Hepatocyte (in vitro differentiated cells): Measurements from ENCODE around the gene PRDM16. TPM values are rescaled to one million over a fixed set of nuclear protein-coding genes. Genes with fewer than 3 reads are reported as not detected.

Source experiments
- DNase-seq: peaks from one replicate; pipeline ENCODE4 v3.0.0-alpha.2; 2016; ENCODE audit warnings: low spot score
- H2AFZ ChIP-seq: fragments of 200-600 bp; sonication (generic); 2 replicates; pipeline ENCODE4 v1.6.0; 2016; ENCODE audit warnings: antibody characterized with exemption, mild to moderate bottlenecking
- H3K27ac ChIP-seq: fragments of 200-600 bp; sonication (generic); 2 replicates; pipeline ENCODE4 v1.5.1; 2016; ENCODE audit warnings: mild to moderate bottlenecking
- H3K27me3 ChIP-seq: fragments of 200-600 bp; sonication (generic); 2 replicates; pipeline ENCODE4 v1.6.1; 2016
- H3K36me3 ChIP-seq: fragments of 200-600 bp; sonication (generic); replicated peaks from 2 replicates; pipeline ENCODE4 v1.5.1; 2016; ENCODE audit warnings: low read depth; ENCODE audit not compliant: insufficient read depth
- H3K4me1 ChIP-seq: fragments of 200-600 bp; sonication (generic); 2 replicates; pipeline ENCODE4 v1.5.1; 2016; ENCODE audit warnings: mild to moderate bottlenecking, moderate library complexity; ENCODE audit not compliant: insufficient read depth
- H3K4me2 ChIP-seq: fragments of 200-600 bp; sonication (generic); 2 replicates; pipeline ENCODE4 v1.6.0; 2016
- H3K4me3 ChIP-seq: fragments of 200-600 bp; sonication (generic); 2 replicates; pipeline ENCODE4 v1.5.1; 2016; ENCODE audit warnings: mild to moderate bottlenecking
- H3K79me2 ChIP-seq: fragments of 200-600 bp; sonication (generic); 2 replicates; pipeline ENCODE4 v1.6.0; 2017; ENCODE audit warnings: mild to moderate bottlenecking
- H3K9me2 ChIP-seq: fragments of 200-600 bp; sonication (generic); replicated peaks from 2 replicates; pipeline ENCODE4 v1.6.0; 2017; ENCODE audit warnings: mild to moderate bottlenecking; ENCODE audit not compliant: insufficient read depth
- H3K9me3 ChIP-seq: fragments of 200-600 bp; sonication (generic); 2 replicates; pipeline ENCODE4 v1.5.1; 2016; ENCODE audit warnings: low read depth, mild to moderate bottlenecking
- H4K20me1 ChIP-seq: fragments of 200-600 bp; sonication (generic); 2 replicates; pipeline ENCODE4 v1.6.0; 2016; ENCODE audit warnings: mild to moderate bottlenecking; ENCODE audit not compliant: insufficient read depth, poor library complexity, severe bottlenecking
- EZH2 ChIP-seq: fragments of 200-600 bp; sonication (generic); IDR thresholded peaks from 2 replicates; pipeline ENCODE4 v1.6.1; 2016; ENCODE audit warnings: antibody characterized with exemption, mild to moderate bottlenecking, borderline replicate concordance
- EZH2phosphoT487 ChIP-seq: fragments of 200-600 bp; sonication (generic); IDR thresholded peaks from one replicate; pipeline ENCODE4 v1.6.1; 2018; ENCODE audit warnings: antibody characterized with exemption, mild to moderate bottlenecking, low read depth, moderate library complexity; ENCODE audit not compliant: unreplicated experiment, severe bottlenecking
- WGBS: methylation state at CpG from one replicate; pipeline ENCODE4 v1.1.6; 2016; ENCODE audit warnings: low lambda C conversion rate; ENCODE audit errors: missing lambda C conversion rate; 5-methylcytosine and 5-hydroxymethylcytosine counted together
- polyA plus RNA-seq: library from polyadenylated mRNA; unstranded; fragments of >200 nt; fragmentation: Nextera tagmentation; extraction: Ambion mirVana; gene quantifications from 2 replicates; pipeline ENCODE4 v1.2.1, GENCODE V29; 2016
- total RNA-seq: library from RNA; depleted of rRNA; stranded (reverse); fragments of >200 nt; gene quantifications from 2 replicates; pipeline ENCODE4 v1.2.3, GENCODE V29; 2014
- TF ChIP-seq, protein P1 (sequence below): fragments of 200-600 bp; sonication (generic); IDR thresholded peaks from 2 replicates; pipeline ENCODE4 v1.5.1; 2016; ENCODE audit warnings: antibody characterized with exemption, mild to moderate bottlenecking; ENCODE audit not compliant: poor library complexity

Gene PRDM16
- total and polyA plus RNA-seq, 2 experiments from 2014 or later: 8.1 to 9.9 TPM

DNA sequence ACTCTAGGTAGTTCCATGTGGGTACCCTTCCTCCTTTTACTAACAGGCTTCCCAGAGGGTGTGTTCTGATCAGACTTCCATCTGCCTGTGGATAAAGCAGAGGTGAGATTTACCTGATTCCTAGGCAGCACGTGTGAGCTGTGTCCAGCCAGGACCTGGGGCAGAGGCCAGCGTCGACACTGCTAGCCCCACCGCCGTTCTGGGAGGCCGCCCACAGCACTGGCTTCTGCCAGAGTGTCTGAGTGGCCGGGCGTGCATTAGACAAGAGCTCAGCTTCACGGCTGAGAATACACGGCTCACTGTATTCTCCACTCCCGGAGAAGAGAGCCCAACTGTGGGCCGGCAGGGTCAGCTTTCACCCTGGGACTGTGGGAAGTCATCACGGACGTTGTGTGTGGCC, 82.5 kb downstream of the PRDM16 start:
- Histone ChIP-seq H3K4me3 (no peak overlapping the region), H3K27me3 (no peaks in the 10 kb centered on the region), H3K9me2 (no peaks in the 10 kb centered on the region), H3K4me2 (no peak overlapping the region), H4K20me1 (no peaks in the 10 kb centered on the region), H3K79me2 (no peaks in the 10 kb centered on the region), H3K36me3 (no peaks in the 10 kb centered on the region), H2AFZ (no peak overlapping the region), H3K4me1 (no peaks in the 10 kb centered on the region), H3K27ac (no peak overlapping the region), H3K9me3 (no peaks in the 10 kb centered on the region)
- no peak for DNase-seq
- TF ChIP-seq, protein P1, sequence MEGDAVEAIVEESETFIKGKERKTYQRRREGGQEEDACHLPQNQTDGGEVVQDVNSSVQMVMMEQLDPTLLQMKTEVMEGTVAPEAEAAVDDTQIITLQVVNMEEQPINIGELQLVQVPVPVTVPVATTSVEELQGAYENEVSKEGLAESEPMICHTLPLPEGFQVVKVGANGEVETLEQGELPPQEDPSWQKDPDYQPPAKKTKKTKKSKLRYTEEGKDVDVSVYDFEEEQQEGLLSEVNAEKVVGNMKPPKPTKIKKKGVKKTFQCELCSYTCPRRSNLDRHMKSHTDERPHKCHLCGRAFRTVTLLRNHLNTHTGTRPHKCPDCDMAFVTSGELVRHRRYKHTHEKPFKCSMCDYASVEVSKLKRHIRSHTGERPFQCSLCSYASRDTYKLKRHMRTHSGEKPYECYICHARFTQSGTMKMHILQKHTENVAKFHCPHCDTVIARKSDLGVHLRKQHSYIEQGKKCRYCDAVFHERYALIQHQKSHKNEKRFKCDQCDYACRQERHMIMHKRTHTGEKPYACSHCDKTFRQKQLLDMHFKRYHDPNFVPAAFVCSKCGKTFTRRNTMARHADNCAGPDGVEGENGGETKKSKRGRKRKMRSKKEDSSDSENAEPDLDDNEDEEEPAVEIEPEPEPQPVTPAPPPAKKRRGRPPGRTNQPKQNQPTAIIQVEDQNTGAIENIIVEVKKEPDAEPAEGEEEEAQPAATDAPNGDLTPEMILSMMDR: no peak
- TF ChIP-seq EZH2 (no peak), EZH2phosphoT487 (no peak)
- 91% methylated on average over 14 of the region's 14 CpGs for WGBS

DNA sequence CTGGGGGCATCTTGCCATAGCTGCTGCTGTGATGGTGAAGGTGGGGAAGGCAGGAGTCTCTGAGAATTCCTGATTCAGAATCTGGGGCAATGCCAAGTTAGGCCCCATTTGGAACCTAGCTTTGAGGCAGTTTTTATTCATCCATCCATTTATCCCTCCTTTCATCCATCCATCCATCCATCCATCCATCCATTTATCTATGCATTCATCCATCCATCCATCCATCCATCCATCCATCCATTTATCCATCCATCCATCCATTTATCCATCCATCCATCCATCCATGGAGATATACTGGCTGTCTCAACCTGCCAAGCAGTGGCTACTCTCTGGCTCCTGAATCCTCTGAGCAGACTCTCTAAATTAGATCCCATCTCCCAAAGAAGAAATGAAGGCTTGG, 83.1 kb downstream of the PRDM16 start:
- no peak for TF ChIP-seq EZH2
- TF ChIP-seq, protein P1: no peak
- TF ChIP-seq EZH2phosphoT487: no peak
- no peaks in the 10 kb centered on the region for H3K27me3 ChIP-seq

DNA sequence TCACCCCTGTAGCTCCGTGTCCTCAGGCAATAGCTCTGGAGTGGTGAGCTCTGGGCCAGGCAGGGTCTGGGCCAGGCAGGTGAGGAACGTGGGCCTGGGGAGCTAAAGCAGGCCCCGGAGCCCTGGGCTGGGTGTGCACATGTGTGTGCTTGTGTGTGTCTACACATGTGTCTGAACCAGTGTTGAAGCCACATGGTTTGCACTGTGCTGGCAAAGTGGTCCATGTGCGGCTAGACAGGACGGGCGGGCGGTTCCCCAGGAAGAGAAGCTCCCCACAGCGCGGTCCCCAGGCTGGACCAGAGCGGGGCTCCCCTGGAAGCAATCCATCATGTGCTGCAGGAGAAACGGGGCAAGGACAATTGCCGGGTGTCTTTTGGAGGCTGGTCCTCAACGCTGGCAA, 84.2 kb downstream of the PRDM16 start:
- Histone ChIP-seq H3K9me3 (no peaks in the 10 kb centered on the region), H3K9me2 (no peaks in the 10 kb centered on the region), H3K4me3 (no peak overlapping the region), H3K36me3 (no peaks in the 10 kb centered on the region), H3K4me1 (no peaks in the 10 kb centered on the region), H2AFZ (no peak overlapping the region), H3K4me2 (no peak overlapping the region), H4K20me1 (no peaks in the 10 kb centered on the region), H3K27ac (no peak overlapping the region), H3K27me3 (no peaks in the 10 kb centered on the region), H3K79me2 (no peaks in the 10 kb centered on the region)
- 89% methylated on average over 13 of the region's 13 CpGs for WGBS
- TF ChIP-seq, protein P1: no peak
- TF ChIP-seq EZH2: no peak
- TF ChIP-seq EZH2phosphoT487: no peak
- no peak for DNase-seq

More for the DNA sequence above, 83.1 kb downstream of the PRDM16 start:
- Histone ChIP-seq H3K4me1 (no peaks in the 10 kb centered on the region), H3K9me3 (no peaks in the 10 kb centered on the region), H3K4me3 (no peak overlapping the region), H3K9me2 (no peaks in the 10 kb centered on the region), H3K79me2 (no peaks in the 10 kb centered on the region), H3K27ac (no peak overlapping the region), H4K20me1 (no peaks in the 10 kb centered on the region), H2AFZ (no peak overlapping the region), H3K36me3 (no peaks in the 10 kb centered on the region), H3K4me2 (no peak overlapping the region)
- DNase-seq: no peak
